Activated T-cell treated with anti-CD3 and anti-CD28 coated beads, Interleukin-2, amount 50 U/mL, for 72 hours (primary cell): ENCODE data around the gene KBTBD4. TPM values are rescaled to one million over a fixed set of nuclear protein-coding genes. Genes with fewer than 3 reads are reported as not detected.
A peak's percentile ranks its signal among the peaks of the same experiment; 100 is the strongest.
"Not testable (repeated sequence)": the region's sequence is repeated elsewhere in the genome, so short reads cannot be mapped to it uniquely, and the experiment has no call there.

Experiments
- ATAC-seq, 2 donors: fragments of 150-1000 bp; cut with Tn5 transposase; replicated peaks in 1 of 2; 2 replicates each; pipeline ENCODE4 v1.10.0; 2021; ENCODE audit warnings: moderate library complexity in 2 of 2, mild to moderate bottlenecking in 1 of 2
- DNase-seq, 2 donors: peaks; one replicate each; pipeline ENCODE4 v3.0.0; 2021 to 2022; ENCODE audit warnings: mixed read lengths in 1 of 2
- H3K27ac Mint-ChIP-seq: one replicate; pipeline ENCODE4 v1.8.0; 2022; ENCODE audit warnings: mild to moderate bottlenecking, moderate library complexity, mixed read lengths
- H3K27me3 Mint-ChIP-seq: one replicate; pipeline ENCODE4 v1.8.0; 2022; ENCODE audit warnings: low read depth, mixed read lengths
- H3K36me3 Mint-ChIP-seq, 2 donors: one replicate each; pipeline ENCODE4 v1.8.0; 2022; ENCODE audit warnings: mixed read lengths in 2 of 2, mild to moderate bottlenecking in 1 of 2; ENCODE audit not compliant: insufficient read depth in 2 of 2
- H3K4me1 Mint-ChIP-seq: one replicate; pipeline ENCODE4 v1.8.0; 2022; ENCODE audit warnings: low read depth, mixed read lengths
- H3K4me3 Mint-ChIP-seq, 2 donors: one replicate each; pipeline ENCODE4 v1.8.0; 2022; ENCODE audit warnings: mild to moderate bottlenecking in 2 of 2, mixed read lengths in 2 of 2, moderate library complexity in 2 of 2
- H3K9me3 Mint-ChIP-seq, 2 donors: one replicate each; pipeline ENCODE4 v1.8.0; 2022; ENCODE audit warnings: mixed read lengths in 2 of 2
- total RNA-seq, 2 donors: library from RNA; stranded (reverse); gene quantifications; one replicate each; pipeline ENCODE4 v1.2.3, GENCODE V29; 2022

Gene KBTBD4
- total RNA-seq, 2 donors from 2014 or later, result 17.2 to 18.6 TPM

DNA sequence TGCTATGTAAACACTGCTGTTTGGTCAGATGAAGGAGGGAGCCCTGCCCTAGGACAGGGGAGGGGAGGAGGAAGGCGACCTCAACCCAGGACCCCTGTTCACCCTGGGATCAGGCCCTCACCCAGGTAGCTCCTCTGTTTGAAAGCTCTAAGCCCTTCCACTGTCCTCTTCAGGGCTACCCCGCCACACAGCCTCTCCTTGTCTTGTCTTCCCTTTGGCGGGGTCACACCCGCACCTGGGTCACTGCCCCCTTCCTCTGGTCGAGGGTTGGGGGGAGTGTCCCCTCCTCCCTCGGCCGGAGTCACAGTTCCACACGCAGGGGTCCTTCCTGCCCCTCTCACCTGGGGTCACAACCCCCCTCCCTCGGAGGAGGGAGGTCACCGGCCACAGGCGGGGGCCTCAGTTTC, 13.8 kb downstream of the KBTBD4 start:
- H3K27me3 Mint-ChIP-seq, result no peaks in the 10 kb centered on the region
- DNase-seq (peak in 1 of 2 donors; percentile 19), ATAC-seq (peak in 1 of 2 donors; percentile 8)
- H3K27ac Mint-ChIP-seq, result no peak overlapping the region
- H3K9me3 Mint-ChIP-seq, result no peaks in the 10 kb centered on the region
- peaks cover 1% of the 10 kb centered on the region in 2 donors for H3K36me3 Mint-ChIP-seq
- H3K4me3 Mint-ChIP-seq, result peak overlapping the region; percentile 88 to 89
- peaks cover 42% of the 10 kb centered on the region for H3K4me1 Mint-ChIP-seq

DNA sequence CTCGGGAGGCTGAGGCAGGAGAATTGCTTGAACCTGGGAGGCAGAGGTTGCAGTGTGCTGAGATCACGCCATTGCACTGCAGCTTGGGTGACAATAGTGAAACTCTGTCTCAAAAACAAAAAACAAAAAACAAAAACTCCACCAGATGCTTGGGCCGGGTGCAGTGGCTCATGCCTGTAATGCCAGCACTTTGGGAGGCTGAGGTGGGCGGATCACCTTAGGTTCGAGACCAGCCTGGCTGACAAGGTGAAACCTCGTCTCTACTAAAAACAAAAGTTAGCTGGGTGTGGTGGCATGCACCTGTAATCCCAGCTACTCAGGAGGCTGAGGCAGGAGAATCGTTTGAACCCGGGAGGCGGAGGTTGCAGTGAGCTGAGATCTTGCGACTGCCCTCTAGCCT, 14.4 kb downstream of the KBTBD4 start:
- not testable (repeated sequence) for H3K36me3 Mint-ChIP-seq, ATAC-seq, H3K27ac Mint-ChIP-seq, DNase-seq, H3K27me3 Mint-ChIP-seq, H3K9me3 Mint-ChIP-seq
- H3K4me1 Mint-ChIP-seq, result peaks cover 36% of the 10 kb centered on the region
- H3K4me3 Mint-ChIP-seq, result peak overlapping the region; percentile 41 to 47

DNA sequence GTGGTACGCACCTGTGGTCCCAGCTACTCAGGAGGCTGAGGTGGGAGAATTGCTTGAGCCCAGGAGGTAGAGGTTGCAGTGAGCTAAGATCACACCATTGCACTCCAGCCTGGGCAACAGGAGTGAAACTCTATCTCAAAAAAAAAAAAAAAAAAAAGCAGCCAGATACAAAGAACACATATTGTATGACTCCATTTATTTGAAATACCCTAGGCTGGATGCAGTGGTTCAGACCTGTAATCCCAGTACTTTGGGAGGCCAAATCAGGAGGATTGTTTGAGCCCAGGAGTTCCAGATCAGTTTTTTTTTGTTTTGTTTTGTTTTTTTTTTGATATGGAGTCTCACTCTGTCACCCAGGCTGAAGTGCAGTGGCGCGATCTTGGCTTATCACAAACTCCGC, 16.4 kb downstream of the KBTBD4 start:
- not testable (repeated sequence) for ATAC-seq, H3K9me3 Mint-ChIP-seq, H3K36me3 Mint-ChIP-seq, H3K27ac Mint-ChIP-seq, DNase-seq, H3K4me3 Mint-ChIP-seq, H3K27me3 Mint-ChIP-seq
- peaks cover 34% of the 10 kb centered on the region for H3K4me1 Mint-ChIP-seq

DNA sequence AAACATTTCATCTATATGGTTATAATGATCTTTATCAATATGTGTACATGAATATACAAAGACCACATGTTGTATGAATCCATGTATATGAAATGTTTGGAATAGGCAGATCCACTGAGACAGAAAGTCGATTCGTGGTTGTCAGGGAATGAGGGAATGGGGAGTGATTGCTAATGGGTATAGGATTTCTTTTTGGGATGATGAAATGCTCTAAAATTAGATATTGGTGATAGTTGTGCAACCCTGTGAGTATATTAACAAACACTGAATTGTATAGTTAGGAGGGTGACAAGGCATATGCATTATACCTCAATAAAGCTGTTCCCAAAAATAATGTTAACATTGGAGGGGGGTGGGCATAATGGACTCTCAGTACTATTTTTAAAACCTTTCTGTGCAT, 18.3 kb downstream of the KBTBD4 start:
- Mint-ChIP-seq H3K4me1 (peaks cover 24% of the 10 kb centered on the region), H3K36me3 (no peaks in the 10 kb centered on the region), H3K9me3 (no peaks in the 10 kb centered on the region), H3K4me3 (no peak overlapping the region), H3K27ac (no peak overlapping the region), H3K27me3 (no peaks in the 10 kb centered on the region)
- no peak for ATAC-seq
- DNase-seq, result no peak

DNA sequence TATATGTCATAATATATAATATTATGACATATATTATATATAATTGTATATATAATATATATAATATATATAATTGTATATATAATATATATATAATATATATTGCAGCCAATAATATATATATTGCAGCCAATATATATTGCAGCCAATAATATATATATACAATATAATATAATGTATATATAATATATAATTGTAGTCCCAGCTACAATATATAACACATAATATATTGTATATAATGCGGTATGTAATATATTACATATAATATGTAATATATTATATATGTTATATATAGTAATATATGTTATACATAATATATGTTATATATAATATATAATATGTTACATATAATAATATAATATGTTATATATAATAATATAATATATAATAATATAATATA, 20.1 kb downstream of the KBTBD4 start:
- H3K4me1 Mint-ChIP-seq, result peaks cover 9% of the 10 kb centered on the region
- no peak overlapping the region for H3K4me3 Mint-ChIP-seq
- no peak for ATAC-seq
- no peaks in the 10 kb centered on the region for H3K36me3 Mint-ChIP-seq
- no peak for DNase-seq
- H3K9me3 Mint-ChIP-seq, result no peaks in the 10 kb centered on the region
- no peaks in the 10 kb centered on the region for H3K27me3 Mint-ChIP-seq
- H3K27ac Mint-ChIP-seq, result no peak overlapping the region

GRCh38 chr11:47557004-47557403, 21.8 kb downstream of the KBTBD4 start:
- not testable (repeated sequence) for H3K4me1 Mint-ChIP-seq, DNase-seq, ATAC-seq, H3K27me3 Mint-ChIP-seq, H3K9me3 Mint-ChIP-seq, H3K36me3 Mint-ChIP-seq, H3K4me3 Mint-ChIP-seq, H3K27ac Mint-ChIP-seq

DNA sequence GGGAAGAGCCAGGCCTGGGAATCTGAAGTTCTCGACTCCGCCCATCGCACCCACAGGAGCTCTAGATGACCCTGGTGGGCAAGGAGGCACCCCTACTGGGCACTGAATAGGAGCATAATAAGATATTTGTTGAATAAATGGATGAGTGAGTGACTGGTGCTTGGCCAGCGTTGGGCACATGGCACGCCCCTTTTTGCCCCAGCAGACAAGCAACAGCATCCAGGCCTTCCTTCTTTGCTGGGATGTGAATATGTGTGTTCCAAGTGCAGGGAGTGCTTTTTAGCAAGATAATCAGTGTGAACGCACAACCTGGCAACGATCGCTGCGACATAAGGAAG, 25.4 kb downstream of the KBTBD4 start:
- Mint-ChIP-seq H3K27me3 (no peaks in the 10 kb centered on the region), H3K9me3 (no peaks in the 10 kb centered on the region), H3K4me3 (peak overlapping the region; percentile 97 to 99), H3K27ac (peak overlapping the region; percentile 86), H3K36me3 (peaks cover 7 to 8% of the 10 kb centered on the region in 2 donors), H3K4me1 (peaks cover 36% of the 10 kb centered on the region)
- DNase-seq (no peak), ATAC-seq (peak; percentile 25 to 33)

DNA sequence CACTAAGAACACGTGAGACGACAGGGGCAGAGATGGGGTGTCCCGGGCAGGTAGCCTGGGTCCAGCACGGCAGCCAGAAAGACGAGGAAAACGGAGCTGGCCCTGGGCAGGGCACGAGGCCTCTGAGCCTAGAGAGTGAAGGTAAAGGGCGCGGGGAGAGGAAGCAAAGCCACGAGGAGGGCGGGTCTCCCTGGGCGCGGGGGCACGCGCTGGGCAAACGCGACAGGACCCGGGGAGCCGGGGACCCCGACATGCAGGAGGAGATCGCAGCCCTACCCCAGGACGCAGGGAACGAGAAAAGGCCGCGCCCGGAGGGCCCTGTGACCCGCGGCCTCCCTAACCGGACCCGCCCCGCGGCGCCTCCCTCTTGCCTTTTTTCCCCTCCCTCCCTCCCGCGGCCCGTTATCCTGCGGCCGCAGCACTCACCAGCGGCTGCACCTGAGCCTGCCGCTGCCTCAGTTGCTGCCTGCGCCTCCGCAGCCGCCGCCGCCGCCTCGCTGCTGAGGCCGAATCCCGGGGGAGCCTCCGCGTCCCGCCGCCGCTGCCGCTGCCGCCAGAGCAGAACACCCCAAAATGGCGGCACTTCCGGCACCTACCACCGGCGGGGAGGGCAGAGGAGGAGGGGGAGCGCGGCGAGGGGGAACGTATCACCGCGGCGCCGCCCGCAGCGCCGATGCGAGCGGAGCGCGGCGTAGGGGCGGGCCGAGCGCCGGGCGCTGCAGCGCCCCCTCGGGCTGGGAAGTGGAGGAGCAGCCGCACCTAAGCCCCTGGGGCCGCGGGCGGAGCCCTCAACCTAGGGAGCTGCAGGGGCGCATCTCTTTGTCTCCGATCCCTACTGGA, 26.0 kb downstream of the KBTBD4 start, which contains the start of gene CELF1:
CELF1 (minus strand) TSS at position 567 of the 840 bp plus-strand sequence. CDS start 53,609 bp downstream, outside the sequence.
- peak; percentile 95 for DNase-seq
- Mint-ChIP-seq H3K27me3 (no peaks in the 10 kb centered on the region), H3K9me3 (no peaks in the 10 kb centered on the region), H3K36me3 (peaks cover 7 to 8% of the 10 kb centered on the region in 2 donors), H3K27ac (peak within 1 kb of the TSS; percentile 98), H3K4me1 (peaks cover 42% of the 10 kb centered on the region), H3K4me3 (peak within 1 kb of the TSS; percentile 97 to 99)
- ATAC-seq, result peak; percentile 97

- peak in 1 of 2 donors; percentile 26 for DNase-seq
- H3K9me3 Mint-ChIP-seq, result no peaks in the 10 kb centered on the region
- H3K4me1 Mint-ChIP-seq, result peaks cover 48% of the 10 kb centered on the region
- peaks cover 7 to 8% of the 10 kb centered on the region in 2 donors for H3K36me3 Mint-ChIP-seq
- peak overlapping the region; percentile 97 to 99 for H3K4me3 Mint-ChIP-seq
- ATAC-seq, result peak; percentile 1 to 12
- H3K27ac Mint-ChIP-seq, result peak overlapping the region; percentile 98
- H3K27me3 Mint-ChIP-seq, result no peaks in the 10 kb centered on the region
Observed at GRCh38 chr11:47552056-47552565, 26.7 kb downstream of the KBTBD4 start.

DNA sequence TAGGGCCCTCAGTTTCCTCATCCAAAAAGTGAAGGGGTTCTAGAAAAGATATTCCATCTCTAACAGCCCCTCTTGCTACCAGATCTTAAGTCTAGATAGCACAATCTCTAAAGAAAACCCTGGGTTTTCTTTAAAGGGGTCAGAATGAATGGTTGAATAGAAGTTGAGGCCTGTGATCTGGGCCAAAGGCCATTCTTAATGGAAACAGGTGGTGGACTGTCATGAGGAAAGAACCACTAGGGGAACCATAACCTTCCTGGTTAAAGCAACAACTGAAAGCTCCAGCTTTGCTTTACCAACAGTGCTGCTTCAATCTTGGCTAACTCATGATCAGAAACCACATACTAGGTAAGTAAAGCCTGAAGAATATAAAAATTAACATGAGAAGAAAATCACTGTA, 27.7 kb downstream of the KBTBD4 start:
- Mint-ChIP-seq H3K9me3 (no peaks in the 10 kb centered on the region), H3K36me3 (peaks cover 8 to 9% of the 10 kb centered on the region in 2 donors), H3K4me1 (peaks cover 56% of the 10 kb centered on the region), H3K27ac (peak overlapping the region; percentile 91), H3K4me3 (peak overlapping the region; percentile 97 to 99), H3K27me3 (no peaks in the 10 kb centered on the region)
- no peak for DNase-seq
- no peak for ATAC-seq

GRCh38 chr11:47550288-47551047, 28.3 kb downstream of the KBTBD4 start:
- Mint-ChIP-seq H3K9me3 (no peaks in the 10 kb centered on the region), H3K36me3 (peaks cover 8 to 9% of the 10 kb centered on the region in 2 donors), H3K27me3 (no peaks in the 10 kb centered on the region), H3K4me1 (peaks cover 56% of the 10 kb centered on the region), H3K4me3 (peak overlapping the region; percentile 97 to 99), H3K27ac (peak overlapping the region; percentile 91)
- DNase-seq, result no peak
- ATAC-seq, result no peak

GRCh38 chr11:47546274-47546673, 32.5 kb downstream of the KBTBD4 start:
- H3K9me3 Mint-ChIP-seq, DNase-seq, H3K4me3 Mint-ChIP-seq, ATAC-seq, H3K27me3 Mint-ChIP-seq, H3K36me3 Mint-ChIP-seq: not testable (repeated sequence)
- Mint-ChIP-seq H3K4me1 (peaks cover 77% of the 10 kb centered on the region), H3K27ac (peak overlapping the region; percentile 60)

DNA sequence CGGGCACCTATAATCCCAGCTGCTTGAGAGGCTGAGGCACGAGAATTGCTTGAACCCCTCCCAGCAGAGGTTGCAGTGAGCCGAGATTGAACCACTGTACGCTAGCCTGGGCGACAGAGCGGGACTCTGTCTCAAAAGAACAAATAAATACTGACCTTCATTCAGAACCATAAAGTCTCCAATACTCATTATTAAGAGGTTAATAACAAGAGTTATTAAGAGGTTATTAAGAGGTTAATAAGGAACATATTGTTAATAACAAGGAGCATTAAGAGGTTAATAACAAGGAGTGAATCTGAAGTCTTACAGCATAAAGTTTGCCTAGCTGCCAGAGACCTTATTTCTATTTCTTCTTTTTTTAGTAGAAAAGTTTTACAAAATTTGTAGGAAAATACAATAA, 33.5 kb downstream of the KBTBD4 start:
- no peaks in the 10 kb centered on the region for H3K27me3 Mint-ChIP-seq
- ATAC-seq (no peak), DNase-seq (no peak)
- no peak overlapping the region for H3K27ac Mint-ChIP-seq
- peaks cover 3 to 9% of the 10 kb centered on the region in 2 donors for H3K36me3 Mint-ChIP-seq
- H3K9me3 Mint-ChIP-seq, result no peaks in the 10 kb centered on the region
- H3K4me1 Mint-ChIP-seq, result peaks cover 77% of the 10 kb centered on the region
- H3K4me3 Mint-ChIP-seq, result no peak overlapping the region
